KMS-11 (cell line): ENCODE measurements around the gene CPNE1.

Experiments used
- H2AFZ ChIP-seq: fragments of 200-600 bp; sonication (generic); 2 replicates; pipeline ENCODE4 v1.6.1; 2016; ENCODE audit warnings: antibody characterized with exemption, mixed run types, low read depth
- H3K27ac ChIP-seq: fragments of 200-600 bp; sonication (generic); 2 replicates; pipeline ENCODE4 v1.6.1; 2016; ENCODE audit warnings: mild to moderate bottlenecking, mixed run types
- H3K27me3 ChIP-seq: fragments of 200-600 bp; sonication (generic); 2 replicates; pipeline ENCODE4 v1.6.1; 2017; ENCODE audit warnings: mild to moderate bottlenecking, low read depth, mixed run types, moderate library complexity; ENCODE audit not compliant: insufficient read depth
- H3K36me3 ChIP-seq: fragments of 200-600 bp; sonication (generic); 2 replicates; pipeline ENCODE4 v1.6.1; 2017; ENCODE audit warnings: mild to moderate bottlenecking, mixed run types; ENCODE audit not compliant: insufficient read depth
- H3K4me1 ChIP-seq: fragments of 200-600 bp; sonication (generic); 2 replicates; pipeline ENCODE4 v1.6.1; 2016; ENCODE audit warnings: mild to moderate bottlenecking, low read depth, mixed run types; ENCODE audit not compliant: poor library complexity, severe bottlenecking
- H3K4me2 ChIP-seq: fragments of 200-600 bp; sonication (generic); 2 replicates; pipeline ENCODE4 v1.7.0; 2016; ENCODE audit warnings: mild to moderate bottlenecking, mixed run types
- H3K4me3 ChIP-seq: fragments of 200-600 bp; sonication (generic); IDR thresholded peaks from 2 replicates; pipeline ENCODE4 v1.6.1; 2017; ENCODE audit warnings: low read depth, low read length, mixed read lengths; ENCODE audit not compliant: insufficient read depth
- H3K79me2 ChIP-seq: fragments of 200-600 bp; sonication (generic); 2 replicates; pipeline ENCODE4 v1.6.1; 2016; ENCODE audit warnings: low read depth, mixed run types; ENCODE audit not compliant: insufficient read depth
- H3K9ac ChIP-seq: fragments of 200-600 bp; sonication (generic); 2 replicates; pipeline ENCODE4 v1.6.1; 2016; ENCODE audit warnings: mild to moderate bottlenecking, mixed run types
- H4K20me1 ChIP-seq: fragments of 200-600 bp; sonication (generic); 2 replicates; pipeline ENCODE4 v1.6.1; 2016; ENCODE audit warnings: mild to moderate bottlenecking, mixed run types; ENCODE audit not compliant: insufficient read depth
- TF ChIP-seq, protein P1 (sequence below): fragments of 200-600 bp; sonication (generic); conservative IDR thresholded peaks from 2 replicates; pipeline ENCODE4 v1.6.1; 2017; ENCODE audit warnings: low read depth, mild to moderate bottlenecking, antibody characterized with exemption, low read length, moderate library complexity, mixed read lengths

Gene CPNE1

DNA sequence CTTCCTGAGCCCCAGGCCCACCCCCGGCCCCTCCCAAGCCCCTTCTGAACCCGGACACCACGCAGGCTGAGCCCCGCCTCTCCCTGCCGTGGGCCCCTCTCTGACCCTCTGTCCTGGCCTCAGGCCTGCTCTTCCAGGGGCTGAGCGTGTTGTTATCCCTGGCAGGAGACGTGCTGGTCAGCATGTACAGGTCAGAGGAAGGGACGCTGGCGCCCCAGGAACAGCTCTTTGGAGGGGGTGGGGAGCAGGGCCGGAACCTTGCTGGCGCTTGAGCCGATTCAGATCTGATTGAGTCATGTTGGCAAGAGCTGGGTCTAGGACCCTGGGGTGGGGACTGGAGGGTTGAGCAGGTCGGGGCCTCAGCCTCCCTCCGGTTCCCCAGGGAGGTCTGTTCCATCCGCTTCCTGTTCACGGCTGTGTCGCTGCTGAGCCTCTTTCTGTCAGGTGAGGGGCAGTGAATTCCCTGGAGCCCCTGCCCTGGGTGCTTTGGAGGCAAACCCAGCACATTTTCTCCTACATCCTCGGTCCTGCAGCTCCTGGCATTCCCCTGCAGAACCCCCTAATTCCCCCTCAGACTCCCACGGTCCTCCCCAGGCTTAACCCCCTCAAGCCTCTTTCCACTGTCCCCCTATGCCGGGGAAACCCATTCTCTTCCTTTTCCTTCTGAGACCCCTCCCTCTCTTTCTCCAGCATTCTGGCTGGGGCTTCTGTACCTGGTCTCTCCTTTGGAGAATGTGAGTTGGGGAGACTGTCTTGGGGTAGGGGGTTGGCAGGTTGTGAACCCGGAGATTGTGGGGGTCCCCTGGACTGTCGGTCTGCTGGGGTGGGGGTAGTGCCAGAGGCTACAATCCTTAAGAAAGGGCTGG lies 47.1 kb downstream of the CPNE1 start:
- peaks cover 56% of the 10 kb centered on the region for H3K4me1 ChIP-seq
- no peak overlapping the region for H3K9ac ChIP-seq
- no peaks in the 10 kb centered on the region for H3K36me3 ChIP-seq
- H2AFZ ChIP-seq, result no peak overlapping the region
- H3K79me2 ChIP-seq, result no peaks in the 10 kb centered on the region
- no peak overlapping the region for H3K4me3 ChIP-seq
- TF ChIP-seq, protein P1, sequence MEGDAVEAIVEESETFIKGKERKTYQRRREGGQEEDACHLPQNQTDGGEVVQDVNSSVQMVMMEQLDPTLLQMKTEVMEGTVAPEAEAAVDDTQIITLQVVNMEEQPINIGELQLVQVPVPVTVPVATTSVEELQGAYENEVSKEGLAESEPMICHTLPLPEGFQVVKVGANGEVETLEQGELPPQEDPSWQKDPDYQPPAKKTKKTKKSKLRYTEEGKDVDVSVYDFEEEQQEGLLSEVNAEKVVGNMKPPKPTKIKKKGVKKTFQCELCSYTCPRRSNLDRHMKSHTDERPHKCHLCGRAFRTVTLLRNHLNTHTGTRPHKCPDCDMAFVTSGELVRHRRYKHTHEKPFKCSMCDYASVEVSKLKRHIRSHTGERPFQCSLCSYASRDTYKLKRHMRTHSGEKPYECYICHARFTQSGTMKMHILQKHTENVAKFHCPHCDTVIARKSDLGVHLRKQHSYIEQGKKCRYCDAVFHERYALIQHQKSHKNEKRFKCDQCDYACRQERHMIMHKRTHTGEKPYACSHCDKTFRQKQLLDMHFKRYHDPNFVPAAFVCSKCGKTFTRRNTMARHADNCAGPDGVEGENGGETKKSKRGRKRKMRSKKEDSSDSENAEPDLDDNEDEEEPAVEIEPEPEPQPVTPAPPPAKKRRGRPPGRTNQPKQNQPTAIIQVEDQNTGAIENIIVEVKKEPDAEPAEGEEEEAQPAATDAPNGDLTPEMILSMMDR, result no peak
- H3K27me3 ChIP-seq, result no peaks in the 10 kb centered on the region
- no peak overlapping the region for H3K27ac ChIP-seq
- H4K20me1 ChIP-seq, result no peaks in the 10 kb centered on the region
- H3K4me2 ChIP-seq, result peak overlapping the region; percentile 78; the same call in 1 of the 2 replicates

GRCh38 chr20:35616465-35617396 lies 48.0 kb downstream of the CPNE1 start:
- no peaks in the 10 kb centered on the region for H4K20me1 ChIP-seq
- H3K4me3 ChIP-seq, result no peak overlapping the region
- no peaks in the 10 kb centered on the region for H3K79me2 ChIP-seq
- H3K4me1 ChIP-seq, result peaks cover 65% of the 10 kb centered on the region
- H3K36me3 ChIP-seq, result no peaks in the 10 kb centered on the region
- H3K27ac ChIP-seq, result peak overlapping the region; percentile 56
- no peaks in the 10 kb centered on the region for H3K27me3 ChIP-seq
- peak overlapping the region; percentile 41; the same call in 1 of the 2 replicates for H2AFZ ChIP-seq
- TF ChIP-seq, protein P1, result no peak
- peak overlapping the region; percentile 16; the same call in 1 of the 2 replicates for H3K9ac ChIP-seq
- peak overlapping the region; percentile 78; the same call in 1 of the 2 replicates for H3K4me2 ChIP-seq

DNA sequence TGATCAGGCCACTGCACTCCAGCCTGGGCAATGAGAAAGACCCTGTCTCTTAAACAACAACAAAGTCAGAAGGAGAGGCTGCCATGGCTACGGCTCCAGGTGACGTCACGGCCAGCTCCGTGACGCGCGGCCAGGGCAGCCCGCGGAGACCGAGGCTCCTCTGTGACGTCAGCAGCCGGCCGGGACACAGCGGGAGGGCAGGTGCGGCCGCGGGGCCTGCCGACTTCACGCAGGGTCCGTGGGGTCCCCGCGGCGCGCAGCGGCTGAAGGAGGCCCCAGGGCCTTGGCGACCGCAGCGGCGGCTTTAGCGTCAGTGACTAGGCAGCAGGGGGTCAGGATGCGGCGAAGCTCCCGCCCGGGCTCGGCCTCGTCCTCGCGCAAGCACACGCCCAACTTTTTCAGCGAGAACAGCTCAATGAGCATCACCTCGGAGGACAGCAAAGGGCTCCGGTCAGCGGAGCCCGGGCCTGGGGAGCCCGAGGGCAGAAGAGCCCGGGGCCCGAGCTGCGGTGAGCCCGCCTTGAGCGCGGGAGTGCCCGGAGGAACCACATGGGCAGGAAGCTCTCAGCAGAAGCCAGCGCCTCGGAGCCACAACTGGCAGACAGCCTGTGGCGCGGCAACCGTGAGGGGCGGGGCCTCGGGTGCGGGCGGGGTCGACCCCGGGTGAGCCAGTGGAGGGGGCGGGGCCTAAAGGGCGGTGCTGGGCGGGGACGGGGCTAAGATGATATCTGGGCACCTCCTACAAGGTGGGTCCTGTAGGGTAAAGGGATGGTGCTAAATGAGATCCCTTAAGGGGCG lies 48.8 kb downstream of the CPNE1 start, which contains the start of gene SPAG4:
Gene SPAG4, plus strand, starts transcription at position 163 of the 798 bp plus-strand sequence. Its CDS starts 175 bp downstream, at position 338.
- Histone ChIP-seq H2AFZ (peak within 1 kb of the TSS; percentile 56), H3K4me2 (peak within 1 kb of the TSS; percentile 94), H3K27ac (peak within 1 kb of the TSS; percentile 98), H3K79me2 (no peaks in the 10 kb centered on the region), H3K27me3 (no peaks in the 10 kb centered on the region), H3K4me3 (no peak within 1 kb of the TSS), H3K9ac (peak within 1 kb of the TSS; percentile 90), H4K20me1 (no peaks in the 10 kb centered on the region), H3K4me1 (peaks cover 74% of the 10 kb centered on the region), H3K36me3 (no peaks in the 10 kb centered on the region)
- TF ChIP-seq, protein P1, result no peak

- Histone ChIP-seq H3K27ac (peak overlapping the region; percentile 69), H4K20me1 (no peaks in the 10 kb centered on the region), H2AFZ (no peak overlapping the region; the same call in 1 of the 2 replicates), H3K79me2 (no peaks in the 10 kb centered on the region), H3K27me3 (no peaks in the 10 kb centered on the region), H3K9ac (no peak overlapping the region), H3K4me3 (no peak overlapping the region), H3K4me2 (peak overlapping the region; percentile 67), H3K36me3 (no peaks in the 10 kb centered on the region), H3K4me1 (peaks cover 93% of the 10 kb centered on the region)
- TF ChIP-seq, protein P1, result no peak
These were observed 53.2 kb downstream of the CPNE1 start for GRCh38 chr20:35611482-35611881.
